ENCODE results near the gene ZNF791.
A peak's percentile ranks its signal among the peaks of the same experiment; 100 is the strongest.

The ZNF791 gene

DNA sequence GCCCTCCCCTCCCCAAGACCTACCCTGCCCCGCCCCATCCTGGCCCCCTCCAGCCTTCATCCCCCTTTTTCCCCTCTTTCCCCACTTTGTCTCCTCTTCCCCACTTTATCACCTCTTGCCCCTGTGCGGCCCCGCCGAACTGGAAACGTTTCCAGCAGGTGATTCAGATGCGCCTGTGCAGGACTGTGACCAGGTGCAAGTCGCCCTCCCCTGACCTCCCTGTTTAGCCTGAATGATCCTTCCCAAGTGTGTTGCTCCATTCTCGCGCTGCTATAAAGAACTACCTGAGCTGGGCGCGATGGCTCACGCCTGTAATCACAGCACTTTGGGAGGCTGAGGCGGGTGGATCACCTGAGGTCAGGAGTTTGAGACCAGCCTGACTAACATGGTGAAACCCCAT lies 25.9 kb downstream of the ZNF791 start:
- Histone ChIP-seq H3K9me2 (replicated peaks; ENCODE audit: insufficient read depth, low read length) (no peaks in the 10 kb centered on the region), H3K36me3 (ENCODE audit: low read length) (no peaks in the 10 kb centered on the region), H3K27me3 (ENCODE audit: low read length) (no peaks in the 10 kb centered on the region), H4K20me1 (ENCODE audit: low read depth, low read length) (no peaks in the 10 kb centered on the region), H3K27ac (ENCODE audit: low read depth, low read length) (no peak overlapping the region), H3K4me2 (ENCODE audit: low read depth, low read length, poor library complexity, severe bottlenecking) (no peak overlapping the region), H3K79me2 (ENCODE audit: insufficient read depth, low read length) (no peaks in the 10 kb centered on the region), H2AFZ (ENCODE audit: low read depth, low read length, severe bottlenecking) (no peak overlapping the region), H3K9me3 (ENCODE audit: insufficient read depth, low read length) (no peaks in the 10 kb centered on the region), H3K4me3 (ENCODE audit: insufficient read depth, low read length, poor library complexity, severe bottlenecking) (no peak overlapping the region), H3K9ac (ENCODE audit: low read length) (no peak overlapping the region), H3F3A (ENCODE audit: insufficient read depth) (peaks cover 6% of the 10 kb centered on the region; the same call in 1 of the 2 replicates)
- TF ChIP-seq EZH2phosphoT487 (conservative IDR thresholded peaks at IDR 0.05; ENCODE audit: low read length): no peak
- TF ChIP-seq, protein P1, sequence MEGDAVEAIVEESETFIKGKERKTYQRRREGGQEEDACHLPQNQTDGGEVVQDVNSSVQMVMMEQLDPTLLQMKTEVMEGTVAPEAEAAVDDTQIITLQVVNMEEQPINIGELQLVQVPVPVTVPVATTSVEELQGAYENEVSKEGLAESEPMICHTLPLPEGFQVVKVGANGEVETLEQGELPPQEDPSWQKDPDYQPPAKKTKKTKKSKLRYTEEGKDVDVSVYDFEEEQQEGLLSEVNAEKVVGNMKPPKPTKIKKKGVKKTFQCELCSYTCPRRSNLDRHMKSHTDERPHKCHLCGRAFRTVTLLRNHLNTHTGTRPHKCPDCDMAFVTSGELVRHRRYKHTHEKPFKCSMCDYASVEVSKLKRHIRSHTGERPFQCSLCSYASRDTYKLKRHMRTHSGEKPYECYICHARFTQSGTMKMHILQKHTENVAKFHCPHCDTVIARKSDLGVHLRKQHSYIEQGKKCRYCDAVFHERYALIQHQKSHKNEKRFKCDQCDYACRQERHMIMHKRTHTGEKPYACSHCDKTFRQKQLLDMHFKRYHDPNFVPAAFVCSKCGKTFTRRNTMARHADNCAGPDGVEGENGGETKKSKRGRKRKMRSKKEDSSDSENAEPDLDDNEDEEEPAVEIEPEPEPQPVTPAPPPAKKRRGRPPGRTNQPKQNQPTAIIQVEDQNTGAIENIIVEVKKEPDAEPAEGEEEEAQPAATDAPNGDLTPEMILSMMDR (IDR thresholded peaks at IDR 0.05; ENCODE audit: insufficient read depth, low read length, poor library complexity, severe bottlenecking): no peak

DNA sequence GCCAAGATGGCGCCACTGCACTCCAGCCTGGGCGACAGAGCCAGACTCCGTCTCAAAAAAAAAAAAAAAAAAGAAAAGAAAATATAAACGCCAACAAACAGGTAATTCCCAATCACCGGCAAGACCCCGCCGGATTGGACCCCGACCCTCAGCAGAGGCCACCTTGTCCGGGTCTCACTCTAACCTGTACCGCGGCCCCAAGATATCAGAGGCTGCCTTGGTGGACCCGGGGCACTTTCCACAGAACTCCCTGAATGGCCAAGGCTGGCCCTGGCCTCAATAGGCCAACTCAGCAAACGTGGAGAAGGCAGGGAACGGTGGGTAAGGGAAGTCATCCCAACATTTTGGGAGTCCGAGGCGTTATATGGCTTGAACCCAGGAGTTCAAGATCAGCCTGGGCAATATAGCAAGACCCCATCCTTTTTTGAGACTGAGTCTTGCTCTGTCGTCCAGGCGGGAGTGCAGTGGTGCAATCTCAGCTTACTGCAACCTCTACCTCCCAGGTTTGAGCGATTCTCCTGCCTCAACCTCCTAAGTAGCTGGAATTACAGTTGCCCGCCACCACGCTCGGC lies 28.0 kb downstream of the ZNF791 start:
- Histone ChIP-seq H3K27ac (ENCODE audit: low read depth, low read length) (no peak overlapping the region), H2AFZ (ENCODE audit: low read depth, low read length, severe bottlenecking) (no peak overlapping the region), H3F3A (ENCODE audit: insufficient read depth) (peaks cover 6% of the 10 kb centered on the region; the same call in 1 of the 2 replicates), H3K79me2 (ENCODE audit: insufficient read depth, low read length) (no peaks in the 10 kb centered on the region), H3K4me2 (ENCODE audit: low read depth, low read length, poor library complexity, severe bottlenecking) (no peak overlapping the region), H3K4me3 (ENCODE audit: insufficient read depth, low read length, poor library complexity, severe bottlenecking) (no peak overlapping the region), H3K36me3 (ENCODE audit: low read length) (no peaks in the 10 kb centered on the region), H4K20me1 (ENCODE audit: low read depth, low read length) (no peaks in the 10 kb centered on the region), H3K27me3 (ENCODE audit: low read length) (no peaks in the 10 kb centered on the region), H3K9me3 (ENCODE audit: insufficient read depth, low read length) (no peaks in the 10 kb centered on the region), H3K9me2 (replicated peaks; ENCODE audit: insufficient read depth, low read length) (no peaks in the 10 kb centered on the region), H3K9ac (ENCODE audit: low read length) (no peak overlapping the region)
- TF ChIP-seq EZH2phosphoT487 (conservative IDR thresholded peaks at IDR 0.05; ENCODE audit: low read length): no peak
- TF ChIP-seq, protein P1 (IDR thresholded peaks at IDR 0.05; ENCODE audit: insufficient read depth, low read length, poor library complexity, severe bottlenecking): no peak

DNA sequence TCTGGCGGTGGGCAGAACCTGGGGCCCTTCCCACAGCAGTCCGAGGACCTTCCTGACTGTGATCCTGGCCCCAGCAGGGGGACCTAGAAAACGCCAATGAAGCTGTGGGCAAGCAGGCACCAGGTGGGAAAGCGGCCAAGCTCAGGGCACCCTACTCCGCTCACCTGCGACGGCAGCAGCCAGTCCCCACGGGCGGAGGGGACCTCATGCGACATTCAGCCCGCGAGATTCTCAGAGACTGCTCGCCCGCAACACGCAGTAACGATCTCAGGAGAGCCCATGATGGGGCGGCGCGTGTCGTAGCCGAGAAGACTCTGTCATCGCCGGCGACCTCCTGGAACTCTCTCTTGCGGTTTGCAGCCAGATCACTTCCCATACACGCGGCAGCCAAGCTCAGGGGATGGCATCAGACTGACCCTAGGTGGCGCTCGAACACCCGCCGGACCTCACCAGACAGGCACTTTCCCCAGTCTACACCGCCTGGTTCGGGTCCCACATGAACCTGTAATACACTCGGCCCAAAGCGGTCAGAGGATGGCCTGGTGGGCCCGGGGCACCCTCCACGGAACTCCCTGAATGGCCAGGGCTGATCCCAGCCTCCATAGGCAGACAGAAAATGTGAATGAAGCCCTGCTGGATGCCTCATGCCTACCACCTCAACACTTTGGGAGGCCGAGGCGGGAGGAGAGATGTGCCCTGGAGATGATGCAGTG lies 29.3 kb downstream of the ZNF791 start:
- TF ChIP-seq EZH2phosphoT487 (conservative IDR thresholded peaks at IDR 0.05; ENCODE audit: low read length): no peak
- TF ChIP-seq, protein P1 (IDR thresholded peaks at IDR 0.05; ENCODE audit: insufficient read depth, low read length, poor library complexity, severe bottlenecking): peak; percentile 78
- H3K79me2 ChIP-seq (ENCODE audit: insufficient read depth, low read length): no peaks in the 10 kb centered on the region
- H2AFZ ChIP-seq (ENCODE audit: low read depth, low read length, severe bottlenecking): peak overlapping the region; percentile 85
- no peak overlapping the region for H3K27ac ChIP-seq (ENCODE audit: low read depth, low read length)
- no peaks in the 10 kb centered on the region for H4K20me1 ChIP-seq (ENCODE audit: low read depth, low read length)
- no peaks in the 10 kb centered on the region for H3K9me2 ChIP-seq (replicated peaks; ENCODE audit: insufficient read depth, low read length)
- peak overlapping the region; percentile 44 for H3K9ac ChIP-seq (ENCODE audit: low read length)
- no peaks in the 10 kb centered on the region for H3K9me3 ChIP-seq (ENCODE audit: insufficient read depth, low read length)
- H3K36me3 ChIP-seq (ENCODE audit: low read length): no peaks in the 10 kb centered on the region
- 0 out of 2 replicates have a peak, but pooled peaks cover 6% of the 10 kb centered on the region for H3F3A ChIP-seq (ENCODE audit: insufficient read depth)
- H3K27me3 ChIP-seq (ENCODE audit: low read length): no peaks in the 10 kb centered on the region
- peak overlapping the region; percentile 46 for H3K4me2 ChIP-seq (ENCODE audit: low read depth, low read length, poor library complexity, severe bottlenecking)
- no peak overlapping the region for H3K4me3 ChIP-seq (ENCODE audit: insufficient read depth, low read length, poor library complexity, severe bottlenecking)

Measured in SU-DHL-6 (cell line).